Activated CD4-positive, alpha-beta memory T cell treated with anti-CD3 and anti-CD28 coated beads, Interleukin-2, amount 10 ng/mL, durations not matched to agents 7 days and 5 days (primary cell): ENCODE results near the gene RCSD1. TPM values are rescaled to one million over a fixed set of nuclear protein-coding genes. Genes with fewer than 3 reads are reported as not detected.

Source experiments
- CTCF ChIA-PET: fragments of 350-600 bp; sonication (Branson Sonifier 250); formaldehyde crosslinking; loops from one replicate; lab custom pipeline; 2021; ENCODE audit warnings: antibody characterized with exemption, inconsistent platforms; lab: Charles Lee
- POLR2A ChIA-PET: fragments of 350-600 bp; sonication (Branson Sonifier 250); formaldehyde crosslinking; loops from one replicate; lab custom pipeline; 2021; ENCODE audit warnings: antibody characterized with exemption; lab: Charles Lee
- DNase-seq: peaks from one replicate; pipeline ENCODE4 v3.0.0-alpha.2; 2020
- H3K27ac Mint-ChIP-seq: one replicate; pipeline ENCODE4 v1.8.0; 2021; ENCODE audit warnings: mild to moderate bottlenecking, mixed read lengths
- H3K27me3 Mint-ChIP-seq: one replicate; pipeline ENCODE4 v1.8.0; 2021; ENCODE audit warnings: mixed read lengths
- H3K36me3 Mint-ChIP-seq: one replicate; pipeline ENCODE4 v1.8.0; 2021; ENCODE audit warnings: low read depth, mixed read lengths
- H3K4me1 Mint-ChIP-seq: one replicate; pipeline ENCODE4 v1.8.0; 2021; ENCODE audit warnings: mixed read lengths
- H3K4me3 Mint-ChIP-seq: one replicate; pipeline ENCODE4 v1.8.0; 2021; ENCODE audit warnings: mild to moderate bottlenecking, mixed read lengths
- H3K9me3 Mint-ChIP-seq: one replicate; pipeline ENCODE4 v1.8.0; 2021; ENCODE audit warnings: mixed read lengths
- total RNA-seq, 2 experiments: library from RNA; stranded (reverse); gene quantifications; one replicate each; pipeline ENCODE4 v1.2.3, GENCODE V29; 2021

RCSD1 gene
- total RNA-seq, 2 experiments from 2014 or later = 155 to 158 TPM

DNA sequence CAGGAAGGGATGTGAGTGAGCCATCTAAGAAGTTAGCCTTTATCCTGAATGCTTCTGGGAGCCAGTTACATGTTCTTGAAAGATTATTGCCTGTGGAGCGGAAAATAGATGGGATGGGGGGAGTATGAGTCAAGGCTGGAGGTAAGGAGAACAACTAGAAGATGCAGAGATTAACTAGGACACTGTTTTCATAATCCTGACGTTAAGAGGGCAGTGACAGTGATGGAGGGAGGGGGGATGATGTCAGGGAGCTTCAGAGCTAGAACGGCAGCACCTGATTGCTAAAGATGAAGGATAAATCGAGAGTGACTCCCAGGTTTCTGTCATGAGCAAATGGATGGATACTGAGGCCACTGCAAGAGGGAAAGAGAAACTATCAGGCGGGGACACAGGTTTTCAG is 10.0 kb upstream of the RCSD1 start:
- Mint-ChIP-seq H3K4me3 (peak overlapping the region; percentile 8), H3K27me3 (no peaks in the 10 kb centered on the region), H3K9me3 (peaks cover 6% of the 10 kb centered on the region), H3K4me1 (peaks cover 68% of the 10 kb centered on the region), H3K36me3 (peaks cover 14% of the 10 kb centered on the region), H3K27ac (peak overlapping the region; percentile 24)
- ChIA-PET CTCF (no interaction called here), POLR2A (interaction anchor here (7.2 kb wide), 1 partner anchor 10 kb away, joined by 166 read pairs; the partner anchor contains the start of gene RCSD1)
- DNase-seq = no peak

DNA sequence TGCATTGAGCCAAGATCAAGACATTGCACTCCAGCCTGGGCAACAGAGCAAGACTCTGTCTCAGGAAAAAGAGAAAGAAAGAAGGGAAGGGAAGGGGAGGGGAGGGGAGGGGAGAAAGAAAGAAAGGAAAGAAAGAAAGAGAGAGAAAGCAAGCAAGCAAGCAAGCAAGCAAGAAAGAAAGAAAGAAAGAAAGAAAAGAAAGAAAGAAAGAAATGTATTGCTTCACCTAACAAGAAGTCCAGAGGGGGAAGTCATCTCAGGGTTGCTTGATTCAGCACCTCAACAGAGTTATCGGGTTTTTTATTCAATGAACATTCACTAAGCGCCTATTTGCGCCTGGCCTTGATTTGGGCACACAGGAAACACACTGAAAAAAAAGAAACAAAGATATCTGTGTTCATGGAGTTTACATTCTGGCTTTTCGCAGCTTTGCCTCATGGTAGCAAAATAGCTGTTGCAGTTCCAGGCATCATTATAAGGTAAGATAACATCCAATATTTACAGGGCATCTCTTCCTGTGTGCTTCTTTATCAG is 8.2 kb upstream of the RCSD1 start:
- ChIA-PET POLR2A (interaction anchor here (2.5 to 7.2 kb wide), 2 partner anchors 8 to 11 kb away, joined by 12 to 166 read pairs; partner anchors contain the start of gene RCSD1), CTCF (interaction anchor here (1.9 kb wide), 1 partner anchor 22 kb away, joined by 5 read pairs; no protein-coding TSS in a partner anchor)
- Mint-ChIP-seq H3K36me3 (peaks cover 16% of the 10 kb centered on the region), H3K4me3 (no peak overlapping the region), H3K27ac (peak overlapping the region; percentile 4), H3K27me3 (no peaks in the 10 kb centered on the region), H3K4me1 (peaks cover 73% of the 10 kb centered on the region), H3K9me3 (peaks cover 8% of the 10 kb centered on the region)
- no peak for DNase-seq

DNA sequence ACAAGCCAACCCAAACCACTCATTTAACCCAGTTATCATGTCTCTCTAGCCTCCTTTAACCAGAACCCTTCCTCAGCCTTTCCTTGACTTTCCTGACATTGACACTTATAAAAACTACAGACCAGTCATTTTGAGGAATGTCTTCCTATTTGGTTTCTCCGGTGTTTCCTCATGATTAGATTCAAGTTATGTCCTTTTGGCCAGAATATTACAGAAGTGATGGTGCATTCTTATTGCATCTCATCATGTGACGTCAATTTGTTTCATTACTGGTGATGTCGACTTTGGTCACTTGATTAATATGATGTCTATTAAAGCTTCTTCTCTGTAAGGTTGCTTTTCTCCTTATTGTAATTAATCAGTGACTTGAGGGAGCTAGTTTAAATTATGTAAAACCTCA is 6.1 kb upstream of the RCSD1 start:
- peaks cover 8% of the 10 kb centered on the region for H3K9me3 Mint-ChIP-seq
- ChIA-PET POLR2A (interaction anchor here (2.5 kb wide), 1 partner anchor 9 kb away, joined by 12 read pairs; no protein-coding TSS in a partner anchor), CTCF (interaction anchor here (0.7 kb wide), 1 partner anchor 9 kb away, joined by 3 read pairs; no protein-coding TSS in a partner anchor)
- H3K36me3 Mint-ChIP-seq = peaks cover 15% of the 10 kb centered on the region
- no peak overlapping the region for H3K27ac Mint-ChIP-seq
- H3K27me3 Mint-ChIP-seq = no peaks in the 10 kb centered on the region
- no peak for DNase-seq
- H3K4me3 Mint-ChIP-seq = no peak overlapping the region
- peaks cover 71% of the 10 kb centered on the region for H3K4me1 Mint-ChIP-seq

DNA sequence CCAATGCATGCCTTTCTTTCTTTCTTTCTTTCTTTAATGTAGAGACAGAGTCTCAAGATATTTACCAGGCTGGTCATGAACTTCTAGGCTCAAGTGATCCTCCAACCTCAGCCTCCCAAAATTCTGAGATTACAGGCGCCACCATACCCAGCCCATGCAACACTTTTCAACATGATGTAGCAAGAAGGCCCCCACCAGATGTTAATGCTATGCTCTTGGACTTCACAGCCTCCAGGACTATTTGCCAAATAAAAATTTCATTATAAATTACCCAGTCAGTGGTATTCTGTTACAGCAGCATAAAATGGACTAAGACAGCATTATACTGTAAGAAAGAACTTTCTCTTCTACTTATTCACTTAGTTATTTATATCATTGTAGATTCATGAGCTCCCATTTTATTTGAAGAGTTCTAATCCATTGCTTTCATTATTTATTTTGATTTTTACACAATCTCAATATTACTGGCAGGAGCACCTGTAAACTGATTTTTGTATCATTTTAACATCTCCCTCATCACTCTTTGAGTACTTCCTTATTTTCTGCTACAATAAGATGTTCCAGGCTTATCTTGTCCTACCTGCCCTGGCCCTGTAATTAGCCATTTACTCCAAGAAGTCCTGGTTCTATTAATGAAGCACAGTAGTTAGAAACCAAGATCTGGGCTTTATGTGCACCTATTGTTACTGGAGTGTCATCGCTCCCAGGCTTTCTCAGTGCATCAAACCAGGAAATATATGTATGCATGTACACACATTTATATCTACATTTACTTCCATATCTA is 4.8 kb upstream of the RCSD1 start:
- Mint-ChIP-seq H3K27me3 (no peaks in the 10 kb centered on the region), H3K4me3 (no peak overlapping the region), H3K4me1 (peaks cover 70% of the 10 kb centered on the region), H3K27ac (no peak overlapping the region), H3K9me3 (peaks cover 8% of the 10 kb centered on the region), H3K36me3 (peaks cover 22% of the 10 kb centered on the region)
- no peak for DNase-seq
- POLR2A ChIA-PET = interaction anchor here (1.1 to 9.7 kb wide), 2 partner anchors 7 to 25 kb away, joined by 3 to 166 read pairs; no protein-coding TSS in a partner anchor
- CTCF ChIA-PET = no interaction called here

GRCh38 chr1:167627615-167627864 is 2.5 kb upstream of the RCSD1 start:
- Mint-ChIP-seq H3K4me1 (peaks cover 58% of the 10 kb centered on the region), H3K36me3 (peaks cover 43% of the 10 kb centered on the region), H3K9me3 (peaks cover 8% of the 10 kb centered on the region), H3K27me3 (no peaks in the 10 kb centered on the region), H3K4me3 (peak overlapping the region; percentile 87), H3K27ac (peak overlapping the region; percentile 97)
- ChIA-PET CTCF (interaction anchor here (0.6 to 3.9 kb wide), 9 partner anchors 9 to 407 kb away, joined by 3 to 48 read pairs (median 4); partner anchors contain the start of gene POU2F1), POLR2A (interaction anchor here (0.5 to 13.0 kb wide), 18 partner anchors 10 to 1858 kb away, joined by 3 to 189 read pairs (median 9); partner anchors contain the start of genes CD247, DCAF6, MPC2 and POU2F1)
- peak; percentile 54 for DNase-seq

DNA sequence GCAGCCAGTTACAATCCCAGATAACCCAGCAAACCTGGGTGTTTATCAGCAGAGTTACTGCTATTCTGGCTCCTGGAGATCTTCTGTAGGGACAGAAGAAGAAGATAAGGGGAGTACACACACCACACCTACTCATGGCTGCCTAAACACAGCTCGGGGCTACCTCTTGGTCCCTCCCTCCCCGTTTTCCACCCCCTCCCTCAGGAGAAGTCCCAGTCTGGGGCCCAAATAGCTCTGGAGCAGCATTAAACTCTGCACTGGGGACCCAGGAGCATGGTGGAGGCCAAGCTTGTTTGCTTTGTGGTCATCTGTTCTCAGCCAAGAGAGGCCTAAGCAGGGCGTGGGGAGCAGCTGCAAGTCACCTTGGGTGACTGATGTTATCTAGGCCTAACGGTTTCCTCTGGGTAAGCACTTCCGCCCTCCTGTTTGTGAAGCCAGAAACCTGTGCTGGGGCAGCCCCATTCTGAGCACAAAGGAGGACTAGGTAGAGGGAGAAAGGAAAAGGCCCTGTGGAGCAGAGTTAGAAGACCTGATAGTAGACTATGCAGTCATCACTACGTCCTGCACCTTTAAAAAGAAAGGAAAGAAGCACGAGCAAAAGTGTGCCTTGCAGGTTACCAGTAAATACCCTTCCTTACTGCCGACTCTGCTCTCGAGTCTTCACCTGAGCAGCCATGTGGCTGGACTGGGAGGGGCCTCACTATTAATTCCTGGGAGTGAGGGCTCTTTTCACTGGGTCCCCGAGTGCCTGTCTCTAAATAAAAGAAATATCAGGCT is 2.0 kb upstream of the RCSD1 start:
- Mint-ChIP-seq H3K36me3 (peaks cover 48% of the 10 kb centered on the region), H3K9me3 (peaks cover 8% of the 10 kb centered on the region), H3K4me3 (peak overlapping the region; percentile 87), H3K4me1 (peaks cover 58% of the 10 kb centered on the region), H3K27me3 (no peaks in the 10 kb centered on the region), H3K27ac (peak overlapping the region; percentile 97)
- POLR2A ChIA-PET = interaction anchor here (0.5 to 13.0 kb wide), 23 partner anchors 9 to 1859 kb away, joined by 3 to 189 read pairs (median 6); partner anchors contain the start of genes CD247, CREG1, DCAF6 and MPC2
- DNase-seq = peak; percentile 88
- CTCF ChIA-PET = interaction anchor here (0.6 to 3.9 kb wide), 10 partner anchors 9 to 408 kb away, joined by 3 to 48 read pairs (median 4); partner anchors contain the start of gene POU2F1

- peak overlapping the region; percentile 87 for H3K4me3 Mint-ChIP-seq
- no peak for DNase-seq
- H3K27ac Mint-ChIP-seq = peak overlapping the region; percentile 97
- CTCF ChIA-PET = interaction anchor here (1.3 to 3.9 kb wide), 5 partner anchors 8 to 409 kb away, joined by 3 to 48 read pairs (median 6); partner anchors contain the start of gene POU2F1
- peaks cover 57% of the 10 kb centered on the region for H3K36me3 Mint-ChIP-seq
- POLR2A ChIA-PET = interaction anchor here (0.8 to 13.0 kb wide), 22 partner anchors 8 to 893 kb away, joined by 3 to 189 read pairs (median 6); partner anchors contain the start of genes CD247, CREG1, DCAF6 and MPC2
- peaks cover 8% of the 10 kb centered on the region for H3K9me3 Mint-ChIP-seq
- no peaks in the 10 kb centered on the region for H3K27me3 Mint-ChIP-seq
- H3K4me1 Mint-ChIP-seq = peaks cover 63% of the 10 kb centered on the region
Observed at GRCh38 chr1:167628741-167629515, 1.1 kb upstream of the RCSD1 start.

GRCh38 chr1:167630568-167631385 is 745 bp downstream of the RCSD1 start:
- Mint-ChIP-seq H3K27ac (peak overlapping the region; percentile 90), H3K36me3 (peaks cover 64% of the 10 kb centered on the region), H3K27me3 (no peaks in the 10 kb centered on the region), H3K4me1 (peaks cover 75% of the 10 kb centered on the region), H3K9me3 (peaks cover 2% of the 10 kb centered on the region), H3K4me3 (peak overlapping the region; percentile 91)
- ChIA-PET CTCF (interaction anchor here (1.1 to 4.1 kb wide), 6 partner anchors 12 to 410 kb away, joined by 4 to 62 read pairs (median 6); partner anchors contain the start of gene POU2F1), POLR2A (interaction anchor here (0.8 to 13.0 kb wide), 12 partner anchors 11 to 755 kb away, joined by 3 to 189 read pairs (median 12); partner anchors contain the start of genes CD247, DCAF6 and MPC2)
- DNase-seq = no peak

DNA sequence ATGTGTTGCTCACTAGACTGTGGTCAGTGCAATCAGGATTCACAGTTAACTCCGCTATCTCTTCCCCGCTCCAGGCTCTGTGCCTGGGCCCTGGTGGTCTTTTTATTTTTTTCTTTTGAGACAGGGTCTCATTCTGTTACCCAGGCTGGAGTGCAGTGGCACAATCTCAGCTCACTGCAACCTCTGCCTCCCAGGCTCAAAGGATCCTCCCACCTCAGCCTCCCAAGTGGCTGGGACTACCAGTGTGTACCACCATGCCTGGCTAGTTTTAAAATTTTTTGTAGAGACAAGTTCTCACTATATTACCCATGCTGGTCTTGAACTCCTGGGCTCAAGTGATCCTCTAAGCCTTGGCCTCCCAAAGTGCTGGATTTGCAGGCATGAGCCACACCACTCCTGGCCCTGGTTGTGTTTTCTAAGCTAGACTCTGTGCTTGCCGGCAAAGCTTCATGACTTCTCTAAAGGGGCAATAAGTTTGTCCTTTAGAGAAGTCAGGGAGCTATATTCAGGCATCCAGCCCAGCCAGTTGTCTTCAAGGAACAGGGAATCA is 1.4 kb downstream of the RCSD1 start:
- Mint-ChIP-seq H3K9me3 (no peaks in the 10 kb centered on the region), H3K4me3 (peak overlapping the region; percentile 91), H3K4me1 (peaks cover 77% of the 10 kb centered on the region), H3K36me3 (peaks cover 66% of the 10 kb centered on the region), H3K27me3 (no peaks in the 10 kb centered on the region), H3K27ac (peak overlapping the region; percentile 90)
- POLR2A ChIA-PET = interaction anchor here (0.6 to 13.0 kb wide), 18 partner anchors 10 to 756 kb away, joined by 3 to 189 read pairs (median 6); partner anchors contain the start of genes CD247 and DCAF6
- no peak for DNase-seq
- CTCF ChIA-PET = interaction anchor here (1.0 to 4.1 kb wide), 9 partner anchors 11 to 411 kb away, joined by 3 to 62 read pairs (median 5); partner anchors contain the start of gene POU2F1

DNA sequence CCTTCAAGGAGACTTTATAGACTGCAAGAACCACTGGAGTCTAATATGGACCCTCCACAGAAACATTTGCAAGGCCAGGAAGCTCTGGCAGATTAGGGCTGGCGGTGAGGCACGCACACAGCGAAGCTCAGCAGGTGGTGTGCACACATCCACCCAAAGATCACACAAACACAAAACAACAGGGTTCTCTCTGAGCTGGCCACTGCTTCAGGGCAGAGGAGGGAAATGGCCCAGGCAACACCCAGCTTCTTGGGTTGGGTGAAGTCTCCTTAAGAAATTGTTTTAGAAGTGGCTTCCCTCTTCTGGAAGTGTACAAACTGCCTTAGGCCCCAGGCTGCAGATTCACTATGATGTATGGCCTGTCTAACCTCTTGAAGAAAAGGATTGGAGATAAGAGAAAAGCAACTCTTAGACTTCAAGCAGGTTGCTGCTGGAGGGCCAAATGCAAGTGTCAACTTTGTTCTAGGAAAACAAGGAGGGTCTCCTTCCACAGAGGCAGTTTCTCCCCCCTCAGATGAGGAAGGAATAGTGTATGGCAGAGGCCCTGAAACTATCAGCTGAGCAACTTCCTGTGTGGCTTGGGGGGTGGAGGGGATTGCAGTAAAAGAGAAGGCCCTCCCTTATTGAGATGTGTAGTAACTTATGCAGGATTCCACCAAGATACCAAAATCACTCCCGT is 2.0 kb downstream of the RCSD1 start:
- POLR2A ChIA-PET = interaction anchor here (0.6 to 13.0 kb wide), 19 partner anchors 9 to 757 kb away, joined by 3 to 189 read pairs (median 7); partner anchors contain the start of genes CD247 and DCAF6
- H3K27ac Mint-ChIP-seq = peak overlapping the region; percentile 90
- H3K4me3 Mint-ChIP-seq = peak overlapping the region; percentile 91
- no peaks in the 10 kb centered on the region for H3K9me3 Mint-ChIP-seq
- DNase-seq = peak; percentile 60
- H3K36me3 Mint-ChIP-seq = peaks cover 69% of the 10 kb centered on the region
- CTCF ChIA-PET = interaction anchor here (1.0 to 4.1 kb wide), 11 partner anchors 10 to 412 kb away, joined by 3 to 62 read pairs (median 5); partner anchors contain the start of gene POU2F1
- peaks cover 78% of the 10 kb centered on the region for H3K4me1 Mint-ChIP-seq
- no peaks in the 10 kb centered on the region for H3K27me3 Mint-ChIP-seq
